Measurements from ENCODE around the gene SIRT3.

Gene SIRT3

DNA sequence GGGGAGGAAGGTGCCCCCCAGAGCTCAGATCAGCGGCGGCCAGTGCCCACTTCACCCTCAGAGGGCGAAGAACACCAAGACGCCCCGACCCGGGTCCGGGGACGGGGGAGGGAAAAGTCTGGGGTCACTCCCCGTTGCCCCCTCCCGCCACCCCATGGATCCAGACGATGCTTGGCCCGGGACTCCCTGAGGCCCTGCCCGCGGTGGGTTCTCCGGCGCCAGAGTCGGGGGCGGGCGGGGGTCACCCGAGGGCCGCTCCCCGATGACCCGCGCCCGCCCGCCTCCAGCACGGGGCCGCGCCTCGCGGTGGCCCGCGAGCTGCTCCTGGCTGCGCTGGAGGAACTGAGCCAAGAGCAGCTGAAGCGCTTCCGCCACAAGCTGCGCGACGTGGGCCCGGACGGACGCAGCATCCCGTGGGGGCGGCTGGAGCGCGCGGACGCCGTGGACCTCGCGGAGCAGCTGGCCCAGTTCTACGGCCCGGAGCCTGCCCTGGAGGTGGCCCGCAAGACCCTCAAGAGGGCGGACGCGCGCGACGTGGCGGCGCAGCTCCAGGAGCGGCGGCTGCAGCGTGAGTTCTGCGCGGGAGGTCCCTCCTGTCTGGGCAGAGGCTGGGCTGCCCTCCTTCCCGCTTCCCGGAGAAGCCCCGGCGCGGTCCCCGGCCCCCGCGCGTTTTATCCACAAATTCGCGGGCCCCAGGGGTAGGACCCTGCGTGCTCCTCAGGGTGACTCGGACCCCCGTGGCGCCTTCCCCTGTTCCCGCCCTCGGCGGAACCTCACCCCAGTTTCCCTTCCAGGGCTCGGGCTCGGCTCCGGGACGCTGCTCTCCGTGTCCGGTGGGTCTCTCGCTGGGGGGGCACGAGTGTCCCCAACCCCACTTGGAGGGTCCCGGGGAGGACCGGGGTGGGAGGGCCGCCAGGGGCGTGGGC lies 43.2 kb upstream of the SIRT3 start:
- Histone ChIP-seq H3K27me3 (peaks cover 38% of the 10 kb centered on the region), H3K4me1 (no peaks in the 10 kb centered on the region), H3K9me3 (no peaks in the 10 kb centered on the region), H3K4me3 (ENCODE audit: low read depth, low read length) (no peak overlapping the region), H3K36me3 (no peaks in the 10 kb centered on the region)
- DNase-seq, result no peak
- TF ChIP-seq, protein P1, sequence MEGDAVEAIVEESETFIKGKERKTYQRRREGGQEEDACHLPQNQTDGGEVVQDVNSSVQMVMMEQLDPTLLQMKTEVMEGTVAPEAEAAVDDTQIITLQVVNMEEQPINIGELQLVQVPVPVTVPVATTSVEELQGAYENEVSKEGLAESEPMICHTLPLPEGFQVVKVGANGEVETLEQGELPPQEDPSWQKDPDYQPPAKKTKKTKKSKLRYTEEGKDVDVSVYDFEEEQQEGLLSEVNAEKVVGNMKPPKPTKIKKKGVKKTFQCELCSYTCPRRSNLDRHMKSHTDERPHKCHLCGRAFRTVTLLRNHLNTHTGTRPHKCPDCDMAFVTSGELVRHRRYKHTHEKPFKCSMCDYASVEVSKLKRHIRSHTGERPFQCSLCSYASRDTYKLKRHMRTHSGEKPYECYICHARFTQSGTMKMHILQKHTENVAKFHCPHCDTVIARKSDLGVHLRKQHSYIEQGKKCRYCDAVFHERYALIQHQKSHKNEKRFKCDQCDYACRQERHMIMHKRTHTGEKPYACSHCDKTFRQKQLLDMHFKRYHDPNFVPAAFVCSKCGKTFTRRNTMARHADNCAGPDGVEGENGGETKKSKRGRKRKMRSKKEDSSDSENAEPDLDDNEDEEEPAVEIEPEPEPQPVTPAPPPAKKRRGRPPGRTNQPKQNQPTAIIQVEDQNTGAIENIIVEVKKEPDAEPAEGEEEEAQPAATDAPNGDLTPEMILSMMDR (IDR thresholded peaks at IDR 0.05; ENCODE audit: low read depth, low read length), result no peak

DNA sequence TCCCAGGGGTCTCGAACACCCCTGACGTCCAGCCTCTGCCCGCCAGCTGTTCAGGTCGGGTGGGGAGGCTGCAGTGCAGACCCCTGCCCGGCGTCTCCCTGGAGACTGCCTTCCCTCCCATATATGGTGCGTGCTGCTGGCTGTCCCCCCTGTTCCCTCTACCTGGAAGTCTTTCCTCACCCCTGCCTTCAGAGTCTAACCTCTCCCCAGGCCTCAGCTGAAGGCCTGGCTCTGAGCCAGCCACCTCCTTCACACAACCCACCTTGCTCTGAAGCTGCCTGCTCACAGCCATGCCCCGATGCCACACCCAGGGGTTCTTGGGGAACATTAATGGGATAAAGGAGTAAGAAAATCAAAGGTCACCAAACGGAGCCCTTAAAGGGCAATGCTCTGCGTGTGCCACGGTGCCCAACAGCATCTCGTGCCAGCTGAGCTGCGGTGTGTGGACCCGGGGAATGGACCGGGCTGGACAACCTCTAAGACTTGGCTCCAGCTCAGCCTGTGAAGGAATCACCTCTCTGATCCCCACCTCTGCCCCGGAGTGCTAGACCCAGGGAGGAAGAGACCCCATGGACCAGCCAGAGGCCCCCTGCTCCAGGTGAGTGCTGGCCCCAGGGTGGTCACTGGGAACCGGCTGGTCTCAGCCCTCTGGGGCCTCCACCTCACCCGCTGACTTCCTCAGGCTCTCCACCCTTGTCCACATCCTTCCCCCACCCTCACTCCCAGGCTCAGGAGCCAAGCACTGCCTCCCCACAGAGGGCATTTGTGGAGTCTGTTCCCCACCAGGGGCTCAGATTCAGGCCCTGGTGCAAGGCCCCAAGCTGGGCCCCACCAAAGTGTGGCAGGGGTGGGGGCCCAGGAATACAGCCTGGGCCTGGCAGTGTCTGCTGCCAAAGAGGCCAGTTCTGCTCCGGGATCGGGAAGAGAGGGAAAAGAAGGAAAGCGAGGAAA lies 42.1 kb upstream of the SIRT3 start, which contains the start of gene NLRP6:
Gene NLRP6 (plus strand): TSS at position 407 of the 951 bp plus-strand sequence. CDS start 163 bp downstream, at position 570.
- Histone ChIP-seq H3K27me3 (peaks cover 38% of the 10 kb centered on the region), H3K4me3 (ENCODE audit: low read depth, low read length) (no peak within 1 kb of the TSS), H3K36me3 (no peaks in the 10 kb centered on the region), H3K9me3 (no peaks in the 10 kb centered on the region), H3K4me1 (no peaks in the 10 kb centered on the region)
- DNase-seq, result no peak
- TF ChIP-seq, protein P1 (IDR thresholded peaks at IDR 0.05; ENCODE audit: low read depth, low read length), result no peak

DNA sequence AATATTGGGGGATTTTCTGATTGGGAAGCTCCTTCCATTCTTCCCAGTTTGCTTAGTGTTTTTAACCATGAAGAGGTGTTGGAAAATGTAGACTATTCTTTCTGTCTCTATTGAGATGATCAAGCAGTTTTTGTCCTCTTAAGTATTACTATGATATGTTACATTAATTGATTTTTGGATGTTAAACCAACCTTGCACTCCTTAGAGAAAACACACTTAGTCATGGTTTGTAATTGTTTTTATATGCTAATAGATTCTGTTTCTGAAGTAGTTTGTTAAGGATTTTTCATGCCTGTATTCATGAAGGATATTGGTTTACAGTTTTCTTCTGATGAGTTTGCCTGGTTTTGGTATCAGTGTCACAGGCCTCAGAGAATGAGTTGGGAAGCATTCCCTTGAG lies 40.1 kb upstream of the SIRT3 start:
- Histone ChIP-seq H3K4me3 (ENCODE audit: low read depth, low read length) (no peak overlapping the region), H3K4me1 (no peaks in the 10 kb centered on the region), H3K27me3 (peaks cover 22% of the 10 kb centered on the region), H3K36me3 (no peaks in the 10 kb centered on the region), H3K9me3 (no peaks in the 10 kb centered on the region)
- TF ChIP-seq, protein P1 (IDR thresholded peaks at IDR 0.05; ENCODE audit: low read depth, low read length), result no peak
- DNase-seq, result no peak

DNA sequence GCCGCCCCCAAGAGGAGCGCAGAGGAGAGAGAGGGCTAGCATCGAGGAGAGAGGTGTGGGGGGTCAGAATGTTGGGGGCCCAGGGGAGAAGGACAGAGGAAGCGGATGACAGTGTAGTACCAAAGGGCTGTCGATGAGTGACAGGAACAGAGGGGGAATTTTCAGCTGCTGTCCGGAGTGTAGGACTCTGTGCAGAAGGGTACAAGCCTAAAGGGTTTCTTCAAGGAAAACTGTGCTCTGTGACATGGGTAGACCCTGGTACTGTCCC lies 36.7 kb upstream of the SIRT3 start:
- TF ChIP-seq, protein P1 (IDR thresholded peaks at IDR 0.05; ENCODE audit: low read depth, low read length), result no peak
- Histone ChIP-seq H3K27me3 (no peaks in the 10 kb centered on the region), H3K9me3 (no peaks in the 10 kb centered on the region), H3K4me3 (ENCODE audit: low read depth, low read length) (no peak overlapping the region), H3K4me1 (no peaks in the 10 kb centered on the region), H3K36me3 (no peaks in the 10 kb centered on the region)
- no peak for DNase-seq

DNA sequence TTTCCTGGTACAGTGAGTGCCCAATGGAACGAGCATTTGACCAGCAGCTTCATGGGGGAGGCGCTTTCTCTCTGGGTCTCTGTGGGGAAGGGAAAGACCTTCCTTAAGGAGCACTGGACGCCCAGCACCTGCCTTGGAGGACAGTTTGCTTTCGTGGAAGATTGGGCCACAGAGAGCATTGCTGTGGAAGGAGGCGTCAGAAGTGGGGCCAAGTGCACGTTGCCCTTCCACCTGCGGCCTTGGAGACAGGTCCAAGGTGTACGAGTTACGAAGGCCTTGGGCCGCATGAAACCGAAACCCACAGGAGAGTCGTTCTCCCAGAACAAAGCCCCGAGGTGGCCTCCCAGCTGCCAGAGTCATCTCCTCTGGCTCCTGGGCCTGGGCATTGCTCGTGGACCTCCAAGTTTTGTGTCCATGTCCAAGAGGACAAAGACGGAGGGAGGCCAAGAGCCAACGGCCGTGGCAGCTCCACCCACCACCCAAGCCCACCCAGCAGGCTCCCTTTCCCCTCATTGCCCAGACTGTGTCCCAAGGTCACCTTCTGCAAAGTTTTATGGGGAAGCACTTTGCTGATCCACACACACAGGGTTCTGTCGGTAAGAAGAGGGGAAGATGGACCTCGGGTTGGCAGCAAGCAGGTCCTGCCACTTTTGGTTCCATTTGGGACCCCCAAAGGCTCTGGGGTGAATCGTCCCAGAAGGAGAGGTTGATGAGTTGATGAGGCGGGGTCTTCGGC lies 36.2 kb upstream of the SIRT3 start:
- H3K36me3 ChIP-seq, result no peaks in the 10 kb centered on the region
- no peaks in the 10 kb centered on the region for H3K9me3 ChIP-seq
- no peaks in the 10 kb centered on the region for H3K27me3 ChIP-seq
- no peak overlapping the region for H3K4me3 ChIP-seq (ENCODE audit: low read depth, low read length)
- TF ChIP-seq, protein P1 (IDR thresholded peaks at IDR 0.05; ENCODE audit: low read depth, low read length), result no peak
- no peak for DNase-seq
- H3K4me1 ChIP-seq, result no peaks in the 10 kb centered on the region

All from BE2C (cell line).